Ectodermal cell (in vitro differentiated cells): ENCODE measurements around the gene EXOC2.

Source experiments
- H3K27ac ChIP-seq: 2 replicates; pipeline ENCODE4 v1.7.0; 2013; ENCODE audit warnings: mild to moderate bottlenecking, low read depth, low read length; ENCODE audit not compliant: insufficient read depth, poor library complexity, severe bottlenecking
- H3K27me3 ChIP-seq: 2 replicates; pipeline ENCODE4 v1.7.0; 2013; ENCODE audit warnings: mild to moderate bottlenecking, low read length; ENCODE audit not compliant: insufficient read depth, control insufficient read depth, poor library complexity, severe bottlenecking
- H3K36me3 ChIP-seq: one replicate; pipeline ENCODE4 v1.7.0; 2013; ENCODE audit warnings: low read length; ENCODE audit not compliant: control insufficient read depth, insufficient read depth
- H3K4me1 ChIP-seq: one replicate; pipeline ENCODE4 v1.7.0; 2013; ENCODE audit warnings: low read length; ENCODE audit not compliant: control insufficient read depth, insufficient read depth
- H3K4me3 ChIP-seq: 2 replicates; pipeline ENCODE4 v1.7.0; 2013; ENCODE audit warnings: low read depth, low read length, control low read depth; ENCODE audit not compliant: insufficient read depth
- H3K9me3 ChIP-seq: 2 replicates; pipeline ENCODE4 v1.7.0; 2013; ENCODE audit warnings: mild to moderate bottlenecking, low read length, moderate library complexity; ENCODE audit not compliant: control insufficient read depth
- WGBS, 2 experiments: methylation state at CpG; one replicate each; pipeline ENCODE4 v1.1.7; 2013; ENCODE audit warnings: missing lambda C conversion rate in 2 of 2; 5-methylcytosine and 5-hydroxymethylcytosine counted together

Gene EXOC2

DNA sequence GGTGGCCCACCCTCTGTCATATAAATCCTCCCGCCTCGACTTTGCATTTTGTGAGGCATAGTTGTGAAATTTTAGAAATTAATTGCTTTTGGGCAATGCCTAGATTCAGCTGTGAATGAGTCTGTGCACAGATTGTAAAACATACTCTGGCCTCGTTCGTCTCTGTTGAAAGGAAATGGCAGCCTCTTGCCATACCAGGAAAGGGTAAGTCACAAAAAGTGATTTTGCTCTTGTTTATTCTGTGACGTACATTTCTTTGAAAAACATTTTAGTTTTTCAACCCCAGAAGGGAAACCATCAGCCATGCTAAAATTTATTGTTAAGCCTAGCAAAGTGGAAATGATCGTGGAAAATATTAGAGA lies 15.3 kb upstream of the EXOC2 start:
- no peaks in the 10 kb centered on the region for H3K9me3 ChIP-seq
- H3K4me1 ChIP-seq, result peaks cover 4% of the 10 kb centered on the region
- WGBS, 2 experiments, result 53 to 55% methylated on average over 5 of the region's 6 CpGs
- no peak overlapping the region for H3K4me3 ChIP-seq
- no peak overlapping the region for H3K27ac ChIP-seq
- H3K36me3 ChIP-seq, result no peaks in the 10 kb centered on the region
- H3K27me3 ChIP-seq, result peaks cover 24% of the 10 kb centered on the region

DNA sequence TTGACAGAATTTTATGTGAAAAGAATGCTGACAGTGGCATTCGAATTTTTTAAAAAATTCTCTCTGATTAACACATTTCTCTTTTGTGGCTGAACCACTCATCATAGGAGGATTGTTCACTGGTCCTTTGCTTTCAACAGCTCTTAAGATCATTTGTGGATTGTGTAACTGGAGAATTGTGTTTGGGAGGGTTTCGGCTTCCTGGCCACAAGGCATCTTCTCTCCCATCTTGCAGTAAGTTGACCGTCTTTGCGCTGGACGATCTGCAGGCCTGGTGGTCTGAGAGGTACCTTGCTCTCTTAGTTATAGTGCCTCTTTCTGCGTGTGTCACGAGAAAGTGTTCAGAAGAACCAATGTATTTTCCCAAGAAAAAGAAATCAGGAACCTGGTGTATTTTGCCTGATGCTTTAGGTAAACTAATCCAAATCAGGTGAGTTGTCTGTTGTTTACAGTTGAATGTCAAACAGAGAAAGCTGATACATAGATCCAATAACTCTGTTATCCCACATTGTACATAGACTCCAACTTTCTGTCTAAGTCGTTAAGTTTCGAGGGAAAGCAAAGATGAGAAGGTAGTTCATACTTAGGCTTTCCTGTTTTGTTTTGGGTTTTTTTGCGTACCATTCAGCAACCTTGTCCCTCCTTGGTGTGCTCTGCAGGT lies 14.8 kb upstream of the EXOC2 start:
- Histone ChIP-seq H3K4me3 (no peak overlapping the region), H3K9me3 (no peaks in the 10 kb centered on the region), H3K27me3 (peaks cover 24% of the 10 kb centered on the region), H3K27ac (no peak overlapping the region), H3K4me1 (peaks cover 4% of the 10 kb centered on the region), H3K36me3 (no peaks in the 10 kb centered on the region)
- WGBS, 2 experiments, result 79 to 82% methylated on average over 10 of the region's 10 CpGs

DNA sequence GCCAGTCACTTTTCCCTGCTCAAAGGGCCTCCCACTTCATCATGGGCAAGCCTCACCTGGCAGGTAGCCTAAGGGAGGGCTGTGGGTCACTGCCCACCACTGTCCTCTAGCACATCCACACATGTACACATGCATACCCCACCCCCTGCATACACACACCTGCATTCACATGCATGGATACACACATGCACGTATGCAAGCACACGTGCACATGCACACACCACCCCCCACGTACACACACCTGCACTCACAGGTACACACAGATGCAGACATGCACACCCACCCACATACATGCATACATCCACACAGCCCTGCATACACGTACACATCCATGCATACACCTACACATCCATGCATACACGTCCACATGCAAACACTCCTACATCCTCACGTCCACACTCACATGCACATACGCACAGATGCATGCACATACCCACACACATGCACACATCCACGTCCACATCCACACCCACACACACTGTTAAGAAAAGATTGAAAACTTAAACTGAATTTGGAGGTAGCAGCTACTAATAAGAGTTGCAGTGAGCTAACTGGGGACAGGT lies 14.0 kb upstream of the EXOC2 start:
- Histone ChIP-seq H3K4me3 (no peak overlapping the region), H3K36me3 (no peaks in the 10 kb centered on the region), H3K27ac (no peak overlapping the region), H3K27me3 (peaks cover 24% of the 10 kb centered on the region), H3K9me3 (no peaks in the 10 kb centered on the region), H3K4me1 (peaks cover 9% of the 10 kb centered on the region)
- WGBS, 2 experiments, result 87 to 90% methylated on average over 8 of the region's 8 CpGs

DNA sequence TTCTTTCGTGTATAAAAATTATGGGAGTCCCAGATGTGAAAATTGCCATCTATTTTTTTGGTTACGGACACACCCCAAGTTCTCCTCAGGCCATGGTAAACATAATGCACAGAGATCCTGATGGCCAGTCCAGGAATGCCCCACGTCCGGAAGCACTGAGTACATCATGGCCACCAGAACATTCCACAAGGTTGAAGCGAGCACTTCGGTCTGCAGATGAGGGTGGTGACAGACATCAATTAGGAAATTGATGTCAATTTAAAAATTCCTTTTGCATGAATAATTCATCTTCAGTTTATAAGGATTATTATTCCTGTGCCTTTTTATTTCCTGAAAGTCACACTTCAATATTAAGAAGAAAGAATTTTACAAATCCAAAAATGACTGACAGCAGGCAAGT lies 13.2 kb upstream of the EXOC2 start:
- Histone ChIP-seq H3K36me3 (no peaks in the 10 kb centered on the region), H3K27ac (no peak overlapping the region), H3K4me1 (peaks cover 15% of the 10 kb centered on the region), H3K9me3 (no peaks in the 10 kb centered on the region), H3K27me3 (peaks cover 16% of the 10 kb centered on the region), H3K4me3 (no peak overlapping the region)
- 93 to 95% methylated on average over 5 to 6 of the region's 6 CpGs for WGBS, 2 experiments

DNA sequence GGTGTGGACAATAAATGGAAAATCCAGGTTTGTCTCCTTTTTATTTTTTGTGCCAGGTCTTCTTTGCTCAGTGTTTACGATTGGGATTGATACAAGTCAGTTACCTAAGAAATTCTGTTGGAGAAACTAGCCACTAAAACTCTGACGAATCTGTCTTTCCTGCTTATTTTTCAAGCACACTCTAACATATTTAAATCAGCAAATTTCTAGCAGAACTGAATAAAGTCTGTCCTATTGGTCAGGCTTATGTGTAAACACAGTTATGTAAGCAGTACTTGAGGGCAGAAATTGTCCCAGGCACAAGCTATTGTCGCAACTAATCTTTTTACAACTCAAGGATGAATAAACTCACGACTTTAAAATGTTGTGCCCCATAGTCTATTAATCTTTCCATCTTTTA lies 12.1 kb upstream of the EXOC2 start:
- Histone ChIP-seq H3K4me3 (no peak overlapping the region), H3K36me3 (no peaks in the 10 kb centered on the region), H3K27ac (no peak overlapping the region), H3K4me1 (peaks cover 15% of the 10 kb centered on the region), H3K9me3 (no peaks in the 10 kb centered on the region), H3K27me3 (peaks cover 5% of the 10 kb centered on the region)
- 66 to 69% methylated on average over 4 of the region's 4 CpGs for WGBS, 2 experiments

DNA sequence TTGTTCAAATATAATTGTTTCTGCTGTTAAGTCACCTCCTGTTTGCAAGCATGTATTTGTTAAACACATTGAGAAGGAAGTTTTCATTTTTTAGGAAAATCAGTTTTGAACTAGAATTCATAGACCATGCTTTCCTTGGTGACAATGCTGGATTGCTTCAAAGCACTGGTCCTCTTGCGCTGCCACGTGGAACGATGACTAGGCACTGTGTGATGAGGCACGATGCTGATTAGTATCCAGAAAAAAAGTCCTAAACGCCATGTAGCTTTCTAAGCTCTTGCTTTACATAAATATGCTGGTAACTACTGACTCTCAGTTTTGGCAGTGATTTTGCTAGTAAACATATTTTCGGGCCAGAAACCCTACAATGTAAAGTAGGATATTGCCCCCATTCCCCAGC lies 11.1 kb upstream of the EXOC2 start:
- H3K4me3 ChIP-seq, result no peak overlapping the region
- no peaks in the 10 kb centered on the region for H3K9me3 ChIP-seq
- peaks cover 15% of the 10 kb centered on the region for H3K4me1 ChIP-seq
- no peaks in the 10 kb centered on the region for H3K27me3 ChIP-seq
- no peaks in the 10 kb centered on the region for H3K36me3 ChIP-seq
- no peak overlapping the region for H3K27ac ChIP-seq
- 86 to 93% methylated on average over 6 of the region's 6 CpGs for WGBS, 2 experiments

DNA sequence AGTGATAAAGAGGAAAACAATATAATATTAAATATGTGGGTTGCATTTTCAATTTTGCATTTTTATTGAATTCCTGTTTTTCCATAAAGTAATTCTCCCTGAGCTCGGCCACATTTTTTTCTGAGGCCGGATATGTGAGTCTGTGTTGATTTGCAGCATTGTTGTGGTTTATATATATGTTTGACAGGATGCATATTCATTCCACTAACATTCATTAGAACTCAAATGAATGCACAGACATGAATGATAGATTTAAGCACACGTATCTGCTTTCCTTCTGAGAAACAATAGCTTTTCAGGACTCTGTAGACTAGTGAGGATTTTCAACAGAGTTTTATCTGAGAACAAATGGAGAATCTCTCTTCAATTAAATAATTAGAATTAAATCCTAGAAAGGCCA lies 10.6 kb upstream of the EXOC2 start:
- Histone ChIP-seq H3K27ac (no peak overlapping the region), H3K36me3 (no peaks in the 10 kb centered on the region), H3K27me3 (no peaks in the 10 kb centered on the region), H3K4me3 (no peak overlapping the region), H3K9me3 (no peaks in the 10 kb centered on the region), H3K4me1 (peaks cover 15% of the 10 kb centered on the region)
- 67 to 92% methylated on average over 1 to 3 of the region's 3 CpGs for WGBS, 2 experiments

DNA sequence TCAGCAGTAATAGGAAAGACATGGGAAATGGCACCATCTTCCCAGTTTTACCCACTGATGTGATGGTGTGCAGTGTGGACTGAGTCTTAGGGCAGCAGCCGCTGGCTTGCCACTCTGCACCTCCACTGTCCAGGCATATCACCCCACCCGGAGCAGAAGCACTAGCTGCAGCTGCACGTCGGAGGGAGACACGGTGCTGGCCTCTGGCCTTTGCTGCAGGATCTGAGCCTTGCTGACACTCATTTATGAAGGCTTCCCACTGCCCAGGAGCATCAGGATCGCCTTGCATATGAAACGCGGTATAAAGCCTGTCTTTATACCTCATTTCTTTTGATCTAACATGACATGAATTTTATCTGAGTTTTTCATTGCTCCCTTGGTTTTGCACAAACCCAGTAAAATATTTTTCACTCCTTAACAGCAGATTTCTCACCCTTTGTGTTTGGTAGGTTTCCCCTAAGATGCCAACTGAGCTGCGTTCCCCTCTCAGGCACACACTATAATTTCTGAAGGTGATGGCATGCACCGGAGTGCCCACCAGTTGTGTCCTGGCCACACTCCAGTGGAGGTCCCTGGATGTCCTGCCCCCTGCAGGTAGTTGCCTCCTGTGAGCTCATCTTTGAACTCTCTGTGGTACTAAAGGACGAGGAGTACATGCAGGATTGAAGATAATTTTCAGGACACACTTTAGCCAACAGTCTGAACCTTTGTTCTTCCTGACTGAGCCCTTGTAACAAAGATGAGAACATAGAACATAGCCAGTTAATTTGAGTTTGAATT lies 9.0 kb upstream of the EXOC2 start:
- WGBS, 2 experiments, result 59 to 61% methylated on average over 11 of the region's 11 CpGs
- H3K27ac ChIP-seq, result no peak overlapping the region

DNA sequence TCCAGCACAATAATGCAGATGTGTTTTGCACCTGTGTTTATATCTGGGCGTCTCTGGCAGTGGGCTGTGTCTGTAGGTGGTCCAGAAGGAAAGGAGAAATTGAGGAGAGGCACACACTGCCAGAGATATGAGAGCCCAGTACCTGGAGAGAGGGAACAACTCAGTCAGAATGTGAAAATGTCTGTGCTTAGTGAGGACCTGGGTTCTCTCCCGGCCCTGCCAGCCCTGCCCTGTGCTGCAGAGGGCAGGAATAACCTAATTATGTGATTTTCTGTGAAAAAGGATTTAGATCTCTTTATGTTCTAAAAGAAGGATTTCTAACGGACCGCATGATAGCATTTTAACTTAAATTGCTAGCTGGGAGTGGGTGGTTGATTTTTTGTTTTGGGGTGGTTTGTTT lies 8.3 kb upstream of the EXOC2 start:
- Histone ChIP-seq H3K27me3 (no peaks in the 10 kb centered on the region), H3K4me1 (peaks cover 11% of the 10 kb centered on the region), H3K36me3 (no peaks in the 10 kb centered on the region), H3K27ac (no peak overlapping the region), H3K4me3 (no peak overlapping the region), H3K9me3 (no peaks in the 10 kb centered on the region)
- 46 to 50% methylated on average over 4 of the region's 4 CpGs for WGBS, 2 experiments

More for the DNA sequence above, 9.0 kb upstream of the EXOC2 start:
- H3K4me1 ChIP-seq, result peaks cover 11% of the 10 kb centered on the region
- H3K27me3 ChIP-seq, result no peaks in the 10 kb centered on the region
- H3K36me3 ChIP-seq, result no peaks in the 10 kb centered on the region
- H3K9me3 ChIP-seq, result no peaks in the 10 kb centered on the region
- H3K4me3 ChIP-seq, result no peak overlapping the region

DNA sequence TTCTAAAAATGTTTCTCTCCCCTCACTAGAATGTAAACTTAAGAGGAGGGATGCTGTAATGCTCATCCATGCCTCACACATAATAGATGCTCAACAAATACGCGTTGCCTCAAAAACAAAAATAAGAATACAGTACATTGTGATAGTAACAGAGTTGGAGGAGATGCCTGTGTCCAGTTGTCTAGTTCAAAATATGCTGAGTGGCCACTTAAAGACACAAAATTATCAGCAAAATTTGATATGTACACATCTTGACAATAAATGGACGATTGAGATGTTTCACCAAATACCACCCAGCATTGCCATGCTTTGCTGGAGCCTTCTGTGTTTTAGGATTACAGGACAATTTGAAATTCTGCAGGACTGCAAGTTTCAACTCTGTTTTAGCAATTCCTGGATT lies 7.6 kb upstream of the EXOC2 start:
- H3K27ac ChIP-seq, result no peak overlapping the region
- H3K9me3 ChIP-seq, result no peaks in the 10 kb centered on the region
- no peaks in the 10 kb centered on the region for H3K27me3 ChIP-seq
- no peak overlapping the region for H3K4me3 ChIP-seq
- H3K4me1 ChIP-seq, result peaks cover 11% of the 10 kb centered on the region
- WGBS, 2 experiments, result 95 to 100% methylated on average over 3 of the region's 3 CpGs
- no peaks in the 10 kb centered on the region for H3K36me3 ChIP-seq
